H1 (cell line): ENCODE data around the gene GDI2. TPM values are rescaled to one million over a fixed set of nuclear protein-coding genes. Genes with fewer than 3 reads are reported as not detected.

ENCODE experiments used
- CTCF ChIA-PET: fragments of 300-600 bp; sonication (Branson Sonifier 250); formaldehyde crosslinking; loops from one replicate; lab custom pipeline; 2021; ENCODE audit not compliant: partially characterized antibody; lab: Charles Lee
- POLR2A ChIA-PET: fragments of 300-600 bp; sonication (Branson Sonifier 250); formaldehyde crosslinking; loops from one replicate; lab custom pipeline; 2021; ENCODE audit warnings: inconsistent platforms; ENCODE audit not compliant: partially characterized antibody; lab: Charles Lee
- DNase-seq, 2 experiments: peaks; one replicate each; pipeline versions ENCODE4 v3.0.0 to v3.0.0-alpha.2; 2010 to 2022; ENCODE audit warnings: low spot score in 2 of 2, low read depth in 1 of 2, mixed read lengths in 1 of 2
- FAIRE-seq: peaks from 2 replicates; lab custom pipeline; 2011; peaks lifted over from hg19 to GRCh38; lab: Jason Lieb, UNC
- H2AFZ ChIP-seq: 2 replicates; pipeline ENCODE4 v1.8.1; 2012; ENCODE audit warnings: low read length, inconsistent platforms
- H2AK5ac ChIP-seq: 2 replicates; pipeline ENCODE4 v1.6.1; 2013; ENCODE audit warnings: low read depth, low read length
- H2BK120ac ChIP-seq: replicated peaks from 2 replicates; pipeline ENCODE3; 2013; ENCODE audit warnings: low read depth, low read length, inconsistent platforms
- H2BK12ac ChIP-seq: 2 replicates; pipeline ENCODE4 v1.6.1; 2013; ENCODE audit warnings: low read depth, low read length
- H2BK15ac ChIP-seq: 2 replicates; pipeline ENCODE4 v1.6.1; 2013; ENCODE audit warnings: low read length
- H2BK20ac ChIP-seq: 2 replicates; pipeline ENCODE4 v1.6.1; 2013; ENCODE audit warnings: low read length
- H2BK5ac ChIP-seq: 2 replicates; pipeline ENCODE4 v1.6.1; 2013; ENCODE audit warnings: low read depth, low read length
- H3K14ac ChIP-seq: 2 replicates; pipeline ENCODE4 v1.6.1; 2013; ENCODE audit warnings: inconsistent platforms; ENCODE audit not compliant: insufficient read length
- H3K18ac ChIP-seq: 2 replicates; pipeline ENCODE4 v1.6.1; 2013; ENCODE audit warnings: low read length; ENCODE audit errors: extremely low read depth
- H3K23ac ChIP-seq: 2 replicates; pipeline ENCODE4 v1.6.1; 2013; ENCODE audit warnings: inconsistent platforms; ENCODE audit not compliant: insufficient read length
- H3K23me2 ChIP-seq: 2 replicates; pipeline ENCODE4 v1.6.1; 2013; ENCODE audit warnings: low read depth, low read length
- H3K27ac ChIP-seq: 2 replicates; pipeline ENCODE4 v1.6.1; 2011; ENCODE audit warnings: low read depth, low read length, inconsistent platforms
- H3K27me3 ChIP-seq, 4 experiments: replicated peaks in 1 of 4; 1 replicate in 1 of 4; 2 replicates in 3 of 4; pipeline versions ENCODE4 v1.6.1 to v1.8.1; 2011 to 2013; ENCODE audit warnings: low read length in 3 of 4, mild to moderate bottlenecking in 3 of 4, inconsistent platforms in 2 of 4, mixed read lengths in 2 of 4, moderate library complexity in 1 of 4; ENCODE audit not compliant: control insufficient read depth in 3 of 4, insufficient read depth in 3 of 4; ENCODE audit errors: extremely low read depth in 1 of 4
- H3K36me3 ChIP-seq, 4 experiments: 2 replicates each; pipeline versions ENCODE4 v1.6.1 to v1.8.1; 2011 to 2013; ENCODE audit warnings: mild to moderate bottlenecking in 4 of 4, low read length in 3 of 4, moderate library complexity in 2 of 4, control low read depth in 1 of 4, inconsistent platforms in 1 of 4; ENCODE audit not compliant: insufficient read depth in 4 of 4, control insufficient read depth in 2 of 4
- H3K4ac ChIP-seq: replicated peaks from 2 replicates; pipeline ENCODE3; 2013; ENCODE audit warnings: low read length, low read depth, mixed read lengths, inconsistent platforms; ENCODE audit not compliant: insufficient read length
- H3K4me1 ChIP-seq, 4 experiments: replicated peaks in 1 of 4; 1 replicate in 1 of 4; 2 replicates in 3 of 4; pipeline versions ENCODE4 v1.6.1 to v1.8.1; 2011 to 2013; ENCODE audit warnings: low read length in 3 of 4, inconsistent platforms in 2 of 4, mixed read lengths in 1 of 4; ENCODE audit not compliant: insufficient read depth in 4 of 4, control insufficient read depth in 3 of 4
- H3K4me2 ChIP-seq, 2 experiments: 2 replicates each; pipeline versions ENCODE4 v1.6.1 to v1.8.1; 2011 to 2013; ENCODE audit warnings: low read depth in 2 of 2, low read length in 2 of 2, control low read depth in 1 of 2, inconsistent platforms in 1 of 2, mild to moderate bottlenecking in 1 of 2; ENCODE audit not compliant: insufficient read depth in 1 of 2
- H3K4me3 ChIP-seq, 4 experiments: fragments of 200-600, 300-600 bp in 1 of 4; sonication (generic), shearing (Covaris generic), sonication (Bioruptor Twin) in 1 of 4; 2 replicates each; pipeline versions ENCODE4 v1.5.1 to v1.8.1; 2011 to 2016; ENCODE audit warnings: low read length in 4 of 4, low read depth in 3 of 4, control low read depth in 2 of 4, inconsistent platforms in 2 of 4, mild to moderate bottlenecking in 2 of 4, mixed read lengths in 1 of 4, moderate library complexity in 1 of 4; ENCODE audit not compliant: insufficient read depth in 2 of 4; ENCODE audit errors: extremely low read depth in 1 of 4
- H3K56ac ChIP-seq: replicated peaks from 2 replicates; pipeline ENCODE3; 2013; ENCODE audit warnings: low read depth, mild to moderate bottlenecking, mixed read lengths, low read length, inconsistent platforms; ENCODE audit not compliant: insufficient read length
- H3K79me1 ChIP-seq: 2 replicates; pipeline ENCODE4 v1.6.1; 2013; ENCODE audit warnings: low read depth, low read length, control low read depth
- H3K79me2 ChIP-seq, 2 experiments: 2 replicates each; pipeline versions ENCODE4 v1.6.1 to v1.8.1; 2012 to 2013; ENCODE audit warnings: low read length in 2 of 2, mild to moderate bottlenecking in 2 of 2, inconsistent platforms in 1 of 2; ENCODE audit not compliant: insufficient read depth in 2 of 2, control insufficient read depth in 1 of 2
- H3K9ac ChIP-seq, 4 experiments: replicated peaks in 1 of 4; 1 replicate in 1 of 4; 2 replicates in 3 of 4; pipeline versions ENCODE4 v1.6.1 to v1.8.1; 2011 to 2013; ENCODE audit warnings: low read depth in 3 of 4, low read length in 3 of 4, control low read depth in 2 of 4, mild to moderate bottlenecking in 2 of 4, moderate library complexity in 2 of 4, inconsistent platforms in 1 of 4; ENCODE audit errors: extremely low read depth in 1 of 4
- H3K9me3 ChIP-seq, 2 experiments: 2 replicates each; pipeline versions ENCODE4 v1.6.1 to v1.8.1; 2012 to 2013; ENCODE audit warnings: mild to moderate bottlenecking in 2 of 2, moderate library complexity in 2 of 2, control low read depth in 1 of 2, inconsistent platforms in 1 of 2, low read depth in 1 of 2, low read length in 1 of 2, mixed read lengths in 1 of 2; ENCODE audit not compliant: insufficient read depth in 2 of 2
- H4K20me1 ChIP-seq, 2 experiments: replicated peaks in 1 of 2; 2 replicates each; pipeline versions ENCODE3 to v1.8.1; 2011 to 2013; ENCODE audit warnings: inconsistent platforms in 2 of 2, low read length in 2 of 2, mild to moderate bottlenecking in 1 of 2; ENCODE audit not compliant: insufficient read depth in 2 of 2, control insufficient read depth in 1 of 2
- H4K5ac ChIP-seq: 2 replicates; pipeline ENCODE4 v1.6.1; 2013; ENCODE audit warnings: low read length, low read depth, mixed read lengths, inconsistent platforms; ENCODE audit not compliant: insufficient read length
- H4K8ac ChIP-seq: 2 replicates; pipeline ENCODE4 v1.8.0; 2013; ENCODE audit warnings: mild to moderate bottlenecking, moderate library complexity, low read length, inconsistent platforms; ENCODE audit not compliant: insufficient read depth; ENCODE audit errors: extremely low read depth
- H4K91ac ChIP-seq: replicated peaks from 2 replicates; pipeline ENCODE3; 2013; ENCODE audit warnings: low read length, mixed read lengths, inconsistent platforms; ENCODE audit not compliant: insufficient read length
- CTBP2 ChIP-seq: IDR thresholded peaks from 2 replicates; pipeline ENCODE4 v1.7.0; 2011; ENCODE audit warnings: borderline replicate concordance, mild to moderate bottlenecking, moderate library complexity, mixed read lengths, low read length; ENCODE audit not compliant: insufficient read depth, insufficient read length
- GTF2F1 ChIP-seq: IDR thresholded peaks from 2 replicates; pipeline ENCODE4 v1.6.1; 2012; ENCODE audit warnings: low read depth, low read length, improper control_type of control experiment, borderline replicate concordance
- KDM1A ChIP-seq: fragments of 200-600, 300-600 bp; sonication (generic); IDR thresholded peaks from 2 replicates; pipeline ENCODE4 v1.7.1; 2016; ENCODE audit warnings: mild to moderate bottlenecking, low read length, borderline replicate concordance
- NANOG ChIP-seq: IDR thresholded peaks from 2 replicates; pipeline ENCODE4 v1.6.1; 2011; ENCODE audit warnings: low read length, low read depth, mild to moderate bottlenecking, inconsistent platforms; ENCODE audit not compliant: insufficient read depth, poor library complexity, severe bottlenecking
- NRF1 ChIP-seq: IDR thresholded peaks from 2 replicates; pipeline ENCODE4 v1.6.1; 2011; ENCODE audit warnings: mild to moderate bottlenecking, low read depth, low read length, improper control_type of control experiment
- SAP30 ChIP-seq: fragments of 300-600 bp; sonication (generic); IDR thresholded peaks from 2 replicates; pipeline ENCODE4 v1.7.1; 2012; ENCODE audit warnings: low read length, moderate library complexity, mild to moderate bottlenecking, inconsistent platforms; ENCODE audit not compliant: insufficient read depth, insufficient replicate concordance
- TAF1 ChIP-seq: IDR thresholded peaks from 2 replicates; pipeline ENCODE4 v1.6.1; 2011; ENCODE audit warnings: mild to moderate bottlenecking, low read depth, low read length
- TEAD4 ChIP-seq: IDR thresholded peaks from 2 replicates; pipeline ENCODE4 v1.6.1; 2012; ENCODE audit warnings: low read depth, low read length, inconsistent platforms, mixed read lengths
- WGBS, 2 experiments: shearing (Covaris generic) in 1 of 2; methylation state at CpG; one replicate each; pipeline versions ENCODE4 v1.1.6 to v1.1.7; 2013 to 2015; ENCODE audit warnings: low lambda C conversion rate in 2 of 2, mixed read lengths in 2 of 2, inconsistent platforms in 1 of 2, low coverage in 1 of 2, missing lambda C conversion rate in 1 of 2; ENCODE audit not compliant: insufficient replicate concordance in 2 of 2, insufficient coverage in 1 of 2, insufficient read length in 1 of 2; ENCODE audit errors: extremely low coverage in 1 of 2, missing lambda C conversion rate in 1 of 2; 5-methylcytosine and 5-hydroxymethylcytosine counted together
- polyA plus RNA-seq, 7 experiments: library from polyadenylated mRNA; depleted of rRNA in 3 of 7; stranded (reverse) in 5 of 7; unstranded in 2 of 7; fragments of >200 nt in 5 of 7; fragments of 200-250 nt in 2 of 7; gene quantifications; 1 replicate in 5 of 7; 2 replicates in 1 of 7; 4 replicates in 1 of 7; pipeline versions ENCODE4 v1.2.1 to v1.2.3, GENCODE V29; 2011 to 2013; ENCODE audit warnings: missing spikeins in 2 of 7, mixed read lengths in 2 of 7
- total RNA-seq: library from RNA; stranded (reverse); fragmentation: NEBNext Ultra II Directional; extraction: Animal tissue kit (Norgen Biotek cat#: 25700); gene quantifications from 2 replicates; pipeline ENCODE4 v1.2.1, GENCODE V29; 2021

Gene GDI2
- total and polyA plus RNA-seq, 2 of the 8 experiments (the other 6 are each of a cell fraction or from before 2014, with no cell fraction given): 168 to 385 TPM

DNA sequence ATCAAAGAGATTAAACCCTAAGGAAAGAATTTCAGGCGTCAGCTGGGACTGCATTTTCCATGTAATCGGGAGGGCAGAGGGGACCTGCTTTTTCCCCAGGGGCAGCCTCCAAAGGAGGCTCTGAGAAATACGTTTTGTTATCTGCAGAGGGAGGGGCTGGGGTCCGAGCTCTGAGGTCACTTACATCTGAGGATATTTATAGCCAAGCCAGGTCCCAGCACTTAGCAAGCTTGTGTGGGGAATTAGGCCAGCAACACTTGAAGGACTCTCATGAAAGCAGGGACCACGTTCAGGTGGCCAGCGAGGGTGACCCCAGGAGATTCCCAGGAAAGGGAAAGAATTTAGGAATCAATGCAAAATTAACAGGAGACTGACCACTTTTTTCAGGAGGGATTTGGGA, 20.6 kb upstream of the GDI2 start:
- CTCF ChIA-PET: no interaction called here
- Histone ChIP-seq H3K4me1 (peaks cover 0 to 2% (median 0%) of the 10 kb centered on the region in 4 experiments; a peak in 1 of 7 replicates), H3K79me1 (no peaks in the 10 kb centered on the region), H2AK5ac (no peak overlapping the region), H3K23ac (no peak overlapping the region), H3K9me3 (no peaks in the 10 kb centered on the region), H3K56ac (no peak overlapping the region), H3K27me3 (no peaks in the 10 kb centered on the region), H4K8ac (no peak overlapping the region), H3K36me3 (no peaks in the 10 kb centered on the region), H2BK120ac (no peak overlapping the region), H3K14ac (no peak overlapping the region), H3K4ac (no peak overlapping the region), H2AFZ (no peak overlapping the region), H3K23me2 (no peaks in the 10 kb centered on the region), H4K20me1 (no peaks in the 10 kb centered on the region), H4K91ac (no peak overlapping the region), H2BK5ac (no peak overlapping the region), H2BK20ac (no peak overlapping the region), H2BK12ac (no peak overlapping the region), H3K4me3 (no peak overlapping the region), H4K5ac (no peak overlapping the region), H3K27ac (no peak overlapping the region), H3K4me2 (no peak overlapping the region), H2BK15ac (no peak overlapping the region), H3K79me2 (no peaks in the 10 kb centered on the region), H3K18ac (no peak overlapping the region), H3K9ac (no peak overlapping the region)
- no peak for DNase-seq
- no peak for FAIRE-seq
- POLR2A ChIA-PET: interaction anchor here (2.2 kb wide), 1 partner anchor 20 kb away, joined by 9 read pairs; the partner anchor contains the start of gene GDI2
- WGBS, 2 experiments: 84% methylated on average over 6 of the region's 6 CpGs; no CpG with 5 or more reads in 1 of the 2 experiments
- TF ChIP-seq NANOG: no peak
- TF ChIP-seq NRF1: no peak
- no peak for TF ChIP-seq TAF1
- TF ChIP-seq TEAD4: no peak
- no peak for TF ChIP-seq KDM1A
- TF ChIP-seq SAP30: no peak
- no peak for TF ChIP-seq CTBP2
- TF ChIP-seq GTF2F1: no peak
